Astrocyte (in vitro differentiated cells and primary cell): ENCODE results near the gene SLPI. TPM values are rescaled to one million over a fixed set of nuclear protein-coding genes. Genes with fewer than 3 reads are reported as not detected.

Experiments used
- DNase-seq: peaks from one replicate; pipeline ENCODE4 v3.0.0-alpha.2; 2010; ENCODE audit warnings: low read depth
- FAIRE-seq: peaks from 2 replicates; lab custom pipeline; 2011; peaks lifted over from hg19 to GRCh38; lab: Jason Lieb, UNC
- H2AFZ ChIP-seq: 2 replicates; pipeline ENCODE4 v1.6.0; 2012; ENCODE audit warnings: low read depth, low read length, inconsistent platforms
- H3K27ac ChIP-seq: 2 replicates; pipeline ENCODE4 v1.5.1; 2011; ENCODE audit warnings: low read depth, low read length, inconsistent platforms
- H3K27me3 ChIP-seq: 2 replicates; pipeline ENCODE4 v1.6.0; 2011; ENCODE audit warnings: low read length, inconsistent platforms; ENCODE audit not compliant: insufficient read depth
- H3K36me3 ChIP-seq: 2 replicates; pipeline ENCODE4 v1.5.1; 2011; ENCODE audit warnings: low read length, inconsistent platforms; ENCODE audit not compliant: insufficient read depth
- H3K4me1 ChIP-seq: 2 replicates; pipeline ENCODE4 v1.5.1; 2011; ENCODE audit warnings: low read length, inconsistent platforms; ENCODE audit not compliant: insufficient read depth
- H3K4me2 ChIP-seq: 2 replicates; pipeline ENCODE4 v1.6.0; 2012; ENCODE audit warnings: low read length, inconsistent platforms
- H3K4me3 ChIP-seq: 2 replicates; pipeline ENCODE4 v1.5.1; 2011; ENCODE audit warnings: low read depth, mild to moderate bottlenecking, low read length, inconsistent platforms; ENCODE audit not compliant: insufficient read depth
- H3K79me2 ChIP-seq: 2 replicates; pipeline ENCODE4 v1.6.0; 2012; ENCODE audit warnings: mild to moderate bottlenecking, low read length, inconsistent platforms; ENCODE audit not compliant: insufficient read depth
- H3K9ac ChIP-seq: 2 replicates; pipeline ENCODE4 v1.6.0; 2012; ENCODE audit warnings: mild to moderate bottlenecking, low read length, inconsistent platforms
- H3K9me3 ChIP-seq: 2 replicates; pipeline ENCODE4 v1.5.1; 2012; ENCODE audit warnings: low read depth, mild to moderate bottlenecking, low read length, inconsistent platforms; ENCODE audit not compliant: insufficient read depth
- H4K20me1 ChIP-seq: 2 replicates; pipeline ENCODE4 v1.6.0; 2012; ENCODE audit warnings: low read length, inconsistent platforms; ENCODE audit not compliant: insufficient read depth
- H3K27ac Mint-ChIP-seq: one replicate; pipeline ENCODE4 v1.8.0; 2021; ENCODE audit warnings: mild to moderate bottlenecking, mixed read lengths; ENCODE audit not compliant: unreplicated experiment
- H3K27me3 Mint-ChIP-seq: one replicate; pipeline ENCODE4 v1.8.0; 2021; ENCODE audit warnings: low read depth, mixed read lengths; ENCODE audit not compliant: unreplicated experiment
- H3K36me3 Mint-ChIP-seq: one replicate; pipeline ENCODE4 v1.8.0; 2021; ENCODE audit warnings: low read depth, mixed read lengths; ENCODE audit not compliant: unreplicated experiment
- H3K4me1 Mint-ChIP-seq: one replicate; pipeline ENCODE4 v1.8.0; 2021; ENCODE audit warnings: low read depth, mixed read lengths; ENCODE audit not compliant: unreplicated experiment
- H3K4me3 Mint-ChIP-seq: one replicate; pipeline ENCODE4 v1.8.0; 2021; ENCODE audit warnings: mild to moderate bottlenecking, moderate library complexity, mixed read lengths; ENCODE audit not compliant: unreplicated experiment
- H3K9me3 Mint-ChIP-seq: one replicate; pipeline ENCODE4 v1.8.0; 2021; ENCODE audit warnings: mild to moderate bottlenecking, mixed read lengths; ENCODE audit not compliant: unreplicated experiment
- CTCF ChIP-seq: IDR thresholded peaks from 2 replicates; pipeline ENCODE4 v1.5.1; 2011; ENCODE audit warnings: low read depth, mild to moderate bottlenecking, inconsistent platforms, low read length, moderate library complexity; ENCODE audit not compliant: insufficient read depth
- EZH2 ChIP-seq: IDR thresholded peaks from 2 replicates; pipeline ENCODE4 v1.6.1; 2012; ENCODE audit warnings: mild to moderate bottlenecking, low read length, inconsistent platforms; ENCODE audit not compliant: insufficient read depth
- total RNA-seq: library from RNA; stranded (reverse); gene quantifications from 2 replicates; pipeline ENCODE4 v1.2.1, GENCODE V29; 2021

The SLPI gene
- total RNA-seq, 1 donor from 2014 or later = 0.41 TPM

GRCh38 chr20:45301824-45302271, 47.5 kb upstream of the SLPI start:
- no peaks in the 10 kb centered on the region for H4K20me1 ChIP-seq
- H3K9me3 ChIP-seq = no peaks in the 10 kb centered on the region
- H3K36me3 ChIP-seq = no peaks in the 10 kb centered on the region
- H3K4me1 ChIP-seq = no peaks in the 10 kb centered on the region
- no peak overlapping the region for H2AFZ ChIP-seq
- H3K4me2 ChIP-seq = no peak overlapping the region
- H3K9ac ChIP-seq = no peak overlapping the region
- H3K36me3 Mint-ChIP-seq = no peaks in the 10 kb centered on the region
- H3K4me3 Mint-ChIP-seq = no peak overlapping the region
- H3K9me3 Mint-ChIP-seq = no peaks in the 10 kb centered on the region
- H3K79me2 ChIP-seq = no peaks in the 10 kb centered on the region
- H3K27me3 Mint-ChIP-seq = peaks cover 7% of the 10 kb centered on the region
- DNase-seq (no peak), FAIRE-seq (no peak)
- no peak overlapping the region for H3K27ac ChIP-seq
- H3K27me3 ChIP-seq = peaks cover 27% of the 10 kb centered on the region
- TF ChIP-seq EZH2 (no peak), CTCF (no peak)
- H3K4me3 ChIP-seq = no peak overlapping the region
- H3K27ac Mint-ChIP-seq = no peak overlapping the region
- peaks cover 4% of the 10 kb centered on the region for H3K4me1 Mint-ChIP-seq

- Mint-ChIP-seq H3K4me3 (no peak overlapping the region), H3K27ac (no peak overlapping the region), H3K27me3 (peaks cover 3% of the 10 kb centered on the region), H3K9me3 (no peaks in the 10 kb centered on the region), H3K36me3 (no peaks in the 10 kb centered on the region), H3K4me1 (peaks cover 4% of the 10 kb centered on the region)
- H3K4me2 ChIP-seq = no peak overlapping the region
- H3K27me3 ChIP-seq = peaks cover 22% of the 10 kb centered on the region
- FAIRE-seq (no peak), DNase-seq (no peak)
- H3K9ac ChIP-seq = no peak overlapping the region
- no peaks in the 10 kb centered on the region for H3K9me3 ChIP-seq
- no peaks in the 10 kb centered on the region for H3K36me3 ChIP-seq
- H3K27ac ChIP-seq = no peak overlapping the region
- no peaks in the 10 kb centered on the region for H3K4me1 ChIP-seq
- H2AFZ ChIP-seq = no peak overlapping the region
- H3K4me3 ChIP-seq = no peak overlapping the region
- TF ChIP-seq EZH2 (no peak), CTCF (peak; percentile 14)
- H4K20me1 ChIP-seq = no peaks in the 10 kb centered on the region
- no peaks in the 10 kb centered on the region for H3K79me2 ChIP-seq
Observed at GRCh38 chr20:45300961-45301360, 46.6 kb upstream of the SLPI start.

- Histone ChIP-seq H3K36me3 (no peaks in the 10 kb centered on the region), H3K9ac (no peak overlapping the region), H3K9me3 (peaks cover under 1% of the 10 kb centered on the region), H3K4me2 (no peak overlapping the region), H3K27ac (no peak overlapping the region), H3K4me1 (no peaks in the 10 kb centered on the region), H4K20me1 (no peaks in the 10 kb centered on the region), H2AFZ (no peak overlapping the region), H3K79me2 (no peaks in the 10 kb centered on the region), H3K4me3 (no peak overlapping the region), H3K27me3 (peaks cover 14% of the 10 kb centered on the region)
- no peak overlapping the region for H3K4me3 Mint-ChIP-seq
- H3K36me3 Mint-ChIP-seq = no peaks in the 10 kb centered on the region
- peaks cover 3% of the 10 kb centered on the region for H3K27me3 Mint-ChIP-seq
- peaks cover 2% of the 10 kb centered on the region for H3K9me3 Mint-ChIP-seq
- H3K27ac Mint-ChIP-seq = no peak overlapping the region
- TF ChIP-seq CTCF (no peak), EZH2 (no peak)
- no peak for FAIRE-seq
- peaks cover 4% of the 10 kb centered on the region for H3K4me1 Mint-ChIP-seq
- DNase-seq = no peak
Observed at GRCh38 chr20:45299786-45300185, 45.4 kb upstream of the SLPI start.
